Measurements from ENCODE around the gene NPIPA2.
"Not testable (repeated sequence)": the region's sequence is repeated elsewhere in the genome, so short reads cannot be mapped to it uniquely, and the experiment has no call there.

NPIPA2 gene

DNA sequence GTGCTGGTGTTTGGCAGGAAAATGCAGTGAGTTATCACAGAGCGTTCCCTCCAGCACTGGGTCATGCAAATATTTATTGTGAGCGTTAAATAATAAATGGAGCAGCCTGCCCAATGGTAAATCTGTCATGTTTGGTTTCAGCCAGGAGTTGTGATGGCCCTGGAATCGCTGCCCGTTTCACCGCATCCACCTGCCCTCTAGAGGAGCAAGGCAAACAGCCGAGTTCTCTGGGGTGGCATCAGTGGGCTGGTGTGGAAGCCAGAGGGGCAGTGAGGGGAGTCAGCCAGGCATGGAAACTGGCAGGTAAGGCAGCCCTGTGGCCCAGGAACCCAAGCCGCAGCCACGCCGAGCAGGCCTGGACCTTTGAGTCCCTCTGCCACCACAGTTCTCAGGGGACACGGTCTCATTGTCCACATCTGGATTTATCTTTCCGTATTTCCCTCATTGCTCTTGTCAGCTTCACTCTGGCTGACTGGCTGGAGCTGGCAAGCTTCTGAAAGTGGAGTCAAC lies 37.1 kb downstream of the NPIPA2 start:
- 93% methylated on average over 5 of the region's 11 CpGs for WGBS
- H3K9ac ChIP-seq (ENCODE audit: low read depth, low read length); H3K4me1 ChIP-seq (ENCODE audit: insufficient read depth, low read length); H3K27me3 ChIP-seq (ENCODE audit: insufficient read depth, low read length); H3K27ac ChIP-seq (ENCODE audit: low read depth, low read length); H3K4me3 ChIP-seq (ENCODE audit: low read length); H3K9me3 ChIP-seq (ENCODE audit: insufficient read depth, low read depth, low read length); H3K36me3 ChIP-seq (ENCODE audit: insufficient read depth, low read length): not testable (repeated sequence)

DNA sequence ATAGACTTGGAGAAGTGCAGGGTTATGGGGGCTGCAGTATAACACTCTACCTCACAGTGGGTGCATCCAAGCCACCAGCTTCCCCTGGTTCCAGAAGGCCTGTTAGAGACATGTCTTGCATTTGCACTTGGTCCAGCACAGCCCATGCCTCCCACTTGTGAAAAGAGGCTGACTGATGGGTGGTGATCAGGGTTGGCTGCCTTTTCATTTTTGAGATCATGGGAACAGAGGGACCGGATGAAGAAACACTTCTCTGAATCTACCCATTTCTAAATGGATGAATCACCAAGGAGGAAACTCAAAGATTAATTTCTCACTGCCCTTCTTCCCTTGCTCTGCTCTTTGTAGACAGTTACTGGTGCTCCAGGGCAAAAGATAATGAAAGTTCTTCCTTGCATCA lies 43.8 kb downstream of the NPIPA2 start:
- H3K36me3 ChIP-seq (ENCODE audit: insufficient read depth, low read length); H3K27ac ChIP-seq (ENCODE audit: low read depth, low read length); H3K27me3 ChIP-seq (ENCODE audit: insufficient read depth, low read length); H3K9me3 ChIP-seq (ENCODE audit: insufficient read depth, low read depth, low read length); H3K4me1 ChIP-seq (ENCODE audit: insufficient read depth, low read length); H3K4me3 ChIP-seq (ENCODE audit: low read length); H3K9ac ChIP-seq (ENCODE audit: low read depth, low read length): not testable (repeated sequence)
- no CpG with 5 or more reads among the region's 1 CpG for WGBS

DNA sequence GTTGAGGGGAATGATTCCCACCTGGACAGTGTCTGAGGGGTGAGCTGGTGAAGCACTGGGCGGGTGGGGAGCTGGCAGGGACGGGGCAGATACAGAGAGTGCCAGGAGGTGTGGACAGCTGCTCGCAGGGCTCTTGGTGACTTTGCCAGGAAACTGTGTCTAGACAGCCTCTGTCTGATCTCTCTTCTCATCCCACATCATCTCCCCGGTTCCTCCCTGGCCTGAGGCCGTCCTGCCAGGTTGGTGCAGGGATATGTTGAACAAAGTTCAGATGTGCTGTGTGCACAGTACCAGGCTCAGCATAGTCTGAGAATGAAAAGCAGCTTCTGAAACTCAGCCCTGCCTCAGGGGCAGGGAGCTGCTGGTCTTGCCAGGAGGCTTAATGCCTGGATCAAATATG lies 47.2 kb downstream of the NPIPA2 start:
- no CpG with 5 or more reads among the region's 5 CpGs for WGBS
- H3K36me3 ChIP-seq (ENCODE audit: insufficient read depth, low read length); H3K4me3 ChIP-seq (ENCODE audit: low read length); H3K27me3 ChIP-seq (ENCODE audit: insufficient read depth, low read length); H3K9ac ChIP-seq (ENCODE audit: low read depth, low read length); H3K4me1 ChIP-seq (ENCODE audit: insufficient read depth, low read length); H3K9me3 ChIP-seq (ENCODE audit: insufficient read depth, low read depth, low read length); H3K27ac ChIP-seq (ENCODE audit: low read depth, low read length): not testable (repeated sequence)

DNA sequence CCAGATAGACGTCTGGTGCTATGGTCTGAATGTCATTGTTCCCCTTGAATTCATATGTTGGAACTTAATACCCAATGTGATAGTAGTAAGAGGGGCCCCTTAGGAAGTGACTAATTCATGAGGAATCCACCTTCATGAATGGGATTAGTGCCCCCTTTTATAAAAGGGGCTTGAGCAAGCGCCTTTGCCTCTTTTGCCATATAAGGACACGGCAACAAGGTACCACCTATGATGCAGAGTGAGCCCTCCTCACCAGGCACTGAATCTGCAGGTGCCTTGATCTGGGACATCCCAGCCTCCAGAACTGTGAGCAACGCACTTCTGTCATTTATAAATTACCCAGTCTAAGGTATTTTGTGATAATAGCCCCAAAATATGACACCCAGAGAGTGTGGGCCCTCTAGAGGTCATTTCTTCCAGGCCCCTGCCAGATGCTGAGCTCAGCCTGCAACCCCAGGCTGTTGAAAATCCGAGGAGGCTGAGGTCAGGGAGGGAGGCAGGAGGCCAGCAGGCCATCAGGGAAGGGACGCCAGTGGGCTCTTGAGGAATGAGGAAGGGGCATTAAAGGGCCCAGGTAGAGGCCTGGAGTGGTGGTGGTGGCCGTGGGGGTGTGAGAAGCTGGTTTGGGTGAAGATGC lies 48.1 kb downstream of the NPIPA2 start:
- not testable (repeated sequence) for H3K27me3 ChIP-seq (ENCODE audit: insufficient read depth, low read length); H3K9ac ChIP-seq (ENCODE audit: low read depth, low read length); H3K4me3 ChIP-seq (ENCODE audit: low read length); H3K27ac ChIP-seq (ENCODE audit: low read depth, low read length); H3K9me3 ChIP-seq (ENCODE audit: insufficient read depth, low read depth, low read length); H3K4me1 ChIP-seq (ENCODE audit: insufficient read depth, low read length); H3K36me3 ChIP-seq (ENCODE audit: insufficient read depth, low read length)
- WGBS, result no CpG with 5 or more reads among the region's 7 CpGs

DNA sequence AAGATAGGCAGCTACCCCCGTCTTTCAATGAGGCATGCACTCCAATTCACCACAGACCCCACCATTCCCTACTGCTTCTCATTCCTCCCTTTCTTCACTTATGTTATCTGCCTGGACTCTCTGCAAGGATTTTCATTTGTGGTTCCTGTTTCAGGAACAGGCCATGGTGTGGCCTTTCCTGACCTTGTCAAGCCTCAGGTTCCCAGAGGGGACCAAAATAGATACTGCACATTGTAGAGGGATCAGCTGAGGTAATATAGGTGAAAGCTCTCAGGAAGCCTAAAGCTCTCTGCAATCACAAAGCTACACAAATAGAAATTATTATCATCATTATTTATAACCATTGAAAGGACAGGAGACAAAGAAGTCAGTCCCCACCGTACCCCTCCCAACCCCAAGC lies 50.6 kb downstream of the NPIPA2 start:
- no CpG with 5 or more reads among the region's 2 CpGs for WGBS
- H3K27me3 ChIP-seq (ENCODE audit: insufficient read depth, low read length), result not testable (repeated sequence)

DNA sequence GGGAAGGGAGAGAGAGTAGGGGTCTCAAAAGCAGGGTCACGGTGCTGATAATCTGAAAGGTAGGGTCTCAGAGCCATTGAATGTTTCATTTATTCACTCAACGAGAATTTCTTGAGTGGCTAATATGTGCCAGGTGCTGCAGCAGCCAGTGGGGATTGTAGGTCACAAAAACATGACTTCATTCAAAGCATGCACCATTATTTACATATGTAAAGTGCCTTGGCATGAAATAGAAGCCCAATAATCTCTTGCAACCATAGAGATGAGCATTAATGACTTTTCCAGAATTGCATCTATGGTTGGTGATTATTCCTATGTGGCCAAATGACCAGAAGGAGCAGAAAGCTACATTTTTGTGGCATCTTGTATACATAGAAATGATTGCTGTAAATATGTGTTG lies 55.2 kb downstream of the NPIPA2 start:
- H3K9me3 ChIP-seq (ENCODE audit: insufficient read depth, low read depth, low read length); H3K27me3 ChIP-seq (ENCODE audit: insufficient read depth, low read length); H3K4me3 ChIP-seq (ENCODE audit: low read length); H3K36me3 ChIP-seq (ENCODE audit: insufficient read depth, low read length); H3K27ac ChIP-seq (ENCODE audit: low read depth, low read length); H3K4me1 ChIP-seq (ENCODE audit: insufficient read depth, low read length); H3K9ac ChIP-seq (ENCODE audit: low read depth, low read length): not testable (repeated sequence)
- no CpG with 5 or more reads among the region's 2 CpGs for WGBS

More for the DNA sequence above, 50.6 kb downstream of the NPIPA2 start:
- not testable (repeated sequence) for H3K4me1 ChIP-seq (ENCODE audit: insufficient read depth, low read length); H3K9me3 ChIP-seq (ENCODE audit: insufficient read depth, low read depth, low read length); H3K4me3 ChIP-seq (ENCODE audit: low read length); H3K9ac ChIP-seq (ENCODE audit: low read depth, low read length); H3K36me3 ChIP-seq (ENCODE audit: insufficient read depth, low read length); H3K27ac ChIP-seq (ENCODE audit: low read depth, low read length)

DNA sequence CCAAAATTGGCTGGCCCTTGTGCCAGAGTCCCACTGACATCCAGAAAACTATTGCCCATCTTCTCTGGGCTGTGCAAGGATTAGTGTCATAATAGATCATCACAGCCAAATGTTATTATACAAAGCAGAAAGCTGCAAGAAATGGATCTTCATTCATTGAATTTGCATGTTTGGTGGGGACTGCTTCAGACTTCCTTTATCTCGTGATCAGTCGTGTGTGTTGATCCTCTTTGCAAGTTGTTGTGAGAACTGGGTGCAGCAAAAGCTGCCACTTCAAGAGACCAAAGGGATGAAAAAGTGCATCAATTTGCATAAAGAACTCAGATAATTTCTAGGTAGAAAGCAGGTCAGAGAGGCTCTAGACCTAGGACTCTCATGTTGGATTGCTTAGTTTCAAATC lies 61.2 kb downstream of the NPIPA2 start:
- not testable (repeated sequence) for H3K4me1 ChIP-seq (ENCODE audit: insufficient read depth, low read length); H3K9ac ChIP-seq (ENCODE audit: low read depth, low read length); H3K4me3 ChIP-seq (ENCODE audit: low read length); H3K27me3 ChIP-seq (ENCODE audit: insufficient read depth, low read length); H3K36me3 ChIP-seq (ENCODE audit: insufficient read depth, low read length); H3K27ac ChIP-seq (ENCODE audit: low read depth, low read length); H3K9me3 ChIP-seq (ENCODE audit: insufficient read depth, low read depth, low read length)
- WGBS, result no CpG with 5 or more reads among the region's 2 CpGs

DNA sequence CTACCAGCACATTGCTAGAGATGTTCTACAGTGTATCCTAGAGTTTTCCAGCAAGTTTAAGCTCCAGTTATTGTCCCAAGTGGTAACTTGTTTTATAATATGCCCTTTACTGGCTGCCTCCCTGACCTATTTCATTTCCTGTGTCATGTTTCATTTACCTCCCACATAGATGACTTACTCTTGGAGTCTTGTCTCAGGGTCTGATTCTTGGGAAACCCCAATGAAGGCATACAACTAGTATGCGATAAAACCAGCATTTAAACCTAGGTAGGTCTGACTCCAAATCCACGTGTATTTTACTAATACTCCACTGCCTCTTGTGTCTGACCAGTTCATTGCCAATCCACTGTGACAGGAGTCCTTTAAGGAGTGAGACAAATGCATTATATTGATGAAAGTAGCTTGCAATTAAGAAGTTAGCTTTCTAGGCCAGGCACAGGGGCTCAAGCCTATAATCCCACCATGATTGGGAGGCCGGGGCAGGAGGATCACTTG lies 64.9 kb downstream of the NPIPA2 start:
- not testable (repeated sequence) for H3K36me3 ChIP-seq (ENCODE audit: insufficient read depth, low read length); H3K27me3 ChIP-seq (ENCODE audit: insufficient read depth, low read length); H3K9me3 ChIP-seq (ENCODE audit: insufficient read depth, low read depth, low read length); H3K27ac ChIP-seq (ENCODE audit: low read depth, low read length); H3K4me1 ChIP-seq (ENCODE audit: insufficient read depth, low read length); H3K4me3 ChIP-seq (ENCODE audit: low read length); H3K9ac ChIP-seq (ENCODE audit: low read depth, low read length)
- WGBS, result 100% methylated on average over 2 of the region's 3 CpGs

DNA sequence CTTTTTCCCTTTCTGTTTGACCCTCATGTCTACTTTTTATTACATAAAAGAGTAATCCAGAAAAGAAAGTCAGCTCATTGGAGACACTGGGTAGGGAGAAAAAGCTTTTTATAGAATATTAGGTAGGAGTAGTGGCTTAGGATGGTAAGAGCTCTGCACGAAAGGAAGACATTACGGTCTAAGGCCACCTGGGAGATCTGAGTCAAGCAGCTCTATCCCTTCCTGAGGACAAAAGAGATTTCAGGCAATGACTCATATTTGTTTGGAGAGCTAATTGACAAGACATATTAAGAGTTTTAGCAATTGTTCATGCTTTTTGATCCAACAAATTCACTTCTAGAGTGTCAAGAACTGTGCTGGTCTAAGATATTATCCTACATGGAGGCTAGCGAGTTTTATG lies 71.6 kb downstream of the NPIPA2 start:
- not testable (repeated sequence) for H3K4me1 ChIP-seq (ENCODE audit: insufficient read depth, low read length); H3K9ac ChIP-seq (ENCODE audit: low read depth, low read length); H3K4me3 ChIP-seq (ENCODE audit: low read length); H3K9me3 ChIP-seq (ENCODE audit: insufficient read depth, low read depth, low read length); H3K27me3 ChIP-seq (ENCODE audit: insufficient read depth, low read length); H3K36me3 ChIP-seq (ENCODE audit: insufficient read depth, low read length); H3K27ac ChIP-seq (ENCODE audit: low read depth, low read length)
- no CpG with 5 or more reads among the region's 3 CpGs for WGBS
